Measurements from ENCODE around the gene CCZ1B. TPM values are rescaled to one million over a fixed set of nuclear protein-coding genes. Genes with fewer than 3 reads are reported as not detected.
"Not testable (repeated sequence)": the region's sequence is repeated elsewhere in the genome, so short reads cannot be mapped to it uniquely, and the experiment has no call there.

CCZ1B gene
- total RNA-seq (10 to 100 TPM; 36.0 to 51.2 TPM), polyA plus RNA-seq (ENCODE audit: insufficient read depth, low read depth, low replicate concordance) (58.7 TPM)
- long read RNA-seq, donor 1, transcript CCZ1B-201 (15 exons, 2,885 nt) = major isoform, 5 of 13 reads
- long read RNA-seq, donor 1, partial matches to known transcripts = 0 of 13 reads
- long read RNA-seq, donor 1, other reads (novel, unspliced or antisense) = 0 of 13 reads
- long read RNA-seq, donor 2, transcript CCZ1B-201 (15 exons, 2,885 nt) = major isoform, 5 of 9 reads
- long read RNA-seq, donor 2, partial matches to known transcripts = 0 of 9 reads
- long read RNA-seq, donor 2, other reads (novel, unspliced or antisense) = 0 of 9 reads

GRCh38 chr7:6826151-6826550 lies at the start of gene CCZ1B:
Gene CCZ1B (minus strand): TSS chr7:6826275. CDS start chr7:6826197, 78 bp downstream.
- Histone ChIP-seq H3K27ac (peak within 1 kb of the TSS; percentile 70 to 74), H3K4me3 (peak within 1 kb of the TSS; percentile 59 to 70)
- H3K27me3 ChIP-seq; intact Hi-C loops (cut with DNase I; ENCODE audit: low total_unique reads); H3K9me3 ChIP-seq; H3K4me1 ChIP-seq; H3K36me3 ChIP-seq (ENCODE audit: low read depth, missing control alignments): not testable (repeated sequence)
- WGBS, 2 donors = 1 to 2% methylated on average over 14 of the region's 35 CpGs
- DNase-seq = peak; percentile 89

GRCh38 chr7:6875022-6875421 lies 48.9 kb upstream of the CCZ1B start:
- intact Hi-C loops (cut with DNase I; ENCODE audit: low total_unique reads); H3K9me3 ChIP-seq; H3K27ac ChIP-seq; H3K4me3 ChIP-seq; DNase-seq; H3K27me3 ChIP-seq; H3K4me1 ChIP-seq; H3K36me3 ChIP-seq (ENCODE audit: low read depth, missing control alignments): not testable (repeated sequence)
- 73 to 84% methylated on average over 15 of the region's 15 CpGs for WGBS, 2 donors

GRCh38 chr7:6872246-6872945 lies 46.3 kb upstream of the CCZ1B start:
- intact Hi-C loops (cut with DNase I; ENCODE audit: low total_unique reads); H3K4me1 ChIP-seq; H3K27ac ChIP-seq; H3K36me3 ChIP-seq (ENCODE audit: low read depth, missing control alignments); DNase-seq; H3K9me3 ChIP-seq; H3K4me3 ChIP-seq; H3K27me3 ChIP-seq: not testable (repeated sequence)
- WGBS, 2 donors = 83 to 86% methylated on average over 10 to 11 of the region's 11 CpGs

- DNase-seq; H3K27me3 ChIP-seq; H3K4me1 ChIP-seq; H3K4me3 ChIP-seq; H3K9me3 ChIP-seq; H3K36me3 ChIP-seq (ENCODE audit: low read depth, missing control alignments); H3K27ac ChIP-seq; intact Hi-C loops (cut with DNase I; ENCODE audit: low total_unique reads): not testable (repeated sequence)
- 68 to 73% methylated on average over 17 of the region's 17 CpGs for WGBS, 2 donors
Observed at GRCh38 chr7:6871421-6872144, 45.5 kb upstream of the CCZ1B start.

GRCh38 chr7:6864751-6865150 lies 38.7 kb upstream of the CCZ1B start:
- intact Hi-C loops (cut with DNase I; ENCODE audit: low total_unique reads) = not testable (repeated sequence)
- 68 to 79% methylated on average over 10 of the region's 10 CpGs for WGBS, 2 donors

GRCh38 chr7:6864188-6864587 lies 38.1 kb upstream of the CCZ1B start:
- DNase-seq; H3K36me3 ChIP-seq (ENCODE audit: low read depth, missing control alignments); H3K27ac ChIP-seq; intact Hi-C loops (cut with DNase I; ENCODE audit: low total_unique reads); H3K4me3 ChIP-seq; H3K27me3 ChIP-seq; H3K9me3 ChIP-seq; H3K4me1 ChIP-seq: not testable (repeated sequence)
- 78 to 81% methylated on average over 12 of the region's 12 CpGs for WGBS, 2 donors

More at GRCh38 chr7:6864751-6865150, 38.7 kb upstream of the CCZ1B start:
- not testable (repeated sequence) for DNase-seq; H3K4me1 ChIP-seq; H3K27me3 ChIP-seq; H3K4me3 ChIP-seq; H3K27ac ChIP-seq; H3K36me3 ChIP-seq (ENCODE audit: low read depth, missing control alignments); H3K9me3 ChIP-seq

GRCh38 chr7:6862876-6863275 lies 36.8 kb upstream of the CCZ1B start:
- H3K27me3 ChIP-seq; H3K36me3 ChIP-seq (ENCODE audit: low read depth, missing control alignments); DNase-seq; H3K4me1 ChIP-seq; H3K27ac ChIP-seq; intact Hi-C loops (cut with DNase I; ENCODE audit: low total_unique reads); H3K4me3 ChIP-seq; H3K9me3 ChIP-seq: not testable (repeated sequence)
- 80 to 87% methylated on average over 13 of the region's 13 CpGs for WGBS, 2 donors

- H3K27ac ChIP-seq; intact Hi-C loops (cut with DNase I; ENCODE audit: low total_unique reads); H3K4me3 ChIP-seq; H3K9me3 ChIP-seq; H3K27me3 ChIP-seq; H3K4me1 ChIP-seq; H3K36me3 ChIP-seq (ENCODE audit: low read depth, missing control alignments): not testable (repeated sequence)
- DNase-seq = peak; percentile 87
- TF ChIP-seq CTCF (IDR thresholded peaks at IDR 0.05) = peak; percentile 72 to 76 (median 74)
- WGBS, 2 donors = 6 to 29% methylated on average over 3 to 14 of the region's 14 CpGs
Observed at GRCh38 chr7:6857721-6858314, 31.7 kb upstream of the CCZ1B start.

GRCh38 chr7:6855563-6856131 lies 29.6 kb upstream of the CCZ1B start:
- H3K27ac ChIP-seq; H3K27me3 ChIP-seq; H3K9me3 ChIP-seq; H3K4me1 ChIP-seq; intact Hi-C loops (cut with DNase I; ENCODE audit: low total_unique reads); H3K36me3 ChIP-seq (ENCODE audit: low read depth, missing control alignments); DNase-seq: not testable (repeated sequence)
- WGBS, 2 donors = 3 to 7% methylated on average over 9 to 29 of the region's 47 CpGs
- H3K4me3 ChIP-seq = peak overlapping the region in 1 of 2 donors; percentile 29

All from testis (tissue), 5 donors.